NCI-H128 (cell line): Measurements from ENCODE around the gene FAHD1.
"Not testable (repeated sequence)": the region's sequence is repeated elsewhere in the genome, so short reads cannot be mapped to it uniquely, and the experiment has no call there.

Source experiments
- DNase-seq: peaks from one replicate; lab custom pipeline; 2025; ENCODE audit not compliant: unreplicated experiment; lab: John Stamatoyannopoulos, UW

FAHD1 gene

DNA sequence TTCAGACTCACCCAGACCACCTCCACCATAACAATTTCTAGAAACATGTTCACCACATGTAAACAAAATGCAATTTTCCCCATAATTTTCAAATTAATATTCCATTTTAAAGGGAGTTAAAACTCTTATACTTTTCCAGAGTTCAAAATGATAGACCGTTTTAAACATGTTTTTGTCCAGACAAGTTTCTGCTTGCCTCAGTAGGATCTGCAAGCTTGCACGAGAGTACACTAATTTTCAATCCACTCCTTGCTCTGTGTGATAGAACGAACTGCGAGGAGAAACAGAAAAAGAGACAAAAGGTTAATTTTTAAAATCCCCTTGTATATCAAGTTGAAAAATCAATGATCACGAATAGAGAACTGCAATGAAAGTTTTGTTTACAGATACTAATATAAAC lies 7.1 kb downstream of the FAHD1 start:
- DNase-seq: no peak

DNA sequence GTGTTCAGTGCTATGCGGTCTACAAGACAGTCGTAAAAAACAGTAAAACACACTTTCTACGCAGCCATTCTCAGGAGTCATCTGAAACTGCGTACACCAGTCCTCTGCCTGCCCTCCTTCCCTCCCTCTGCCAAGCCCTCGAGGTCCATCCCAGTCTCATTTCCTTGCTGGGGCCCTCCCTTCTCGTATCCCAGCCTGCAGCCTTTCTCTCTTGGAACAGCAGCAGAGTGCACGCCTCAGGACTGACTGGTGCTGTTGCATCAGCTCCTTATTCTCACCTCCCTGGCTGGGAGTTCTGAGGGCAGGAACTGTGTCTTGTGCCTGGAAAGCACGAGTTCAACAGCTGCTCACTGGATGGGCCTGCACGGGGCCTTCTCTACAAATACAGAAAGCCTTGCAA lies 12.5 kb downstream of the FAHD1 start:
- DNase-seq: no peak

DNA sequence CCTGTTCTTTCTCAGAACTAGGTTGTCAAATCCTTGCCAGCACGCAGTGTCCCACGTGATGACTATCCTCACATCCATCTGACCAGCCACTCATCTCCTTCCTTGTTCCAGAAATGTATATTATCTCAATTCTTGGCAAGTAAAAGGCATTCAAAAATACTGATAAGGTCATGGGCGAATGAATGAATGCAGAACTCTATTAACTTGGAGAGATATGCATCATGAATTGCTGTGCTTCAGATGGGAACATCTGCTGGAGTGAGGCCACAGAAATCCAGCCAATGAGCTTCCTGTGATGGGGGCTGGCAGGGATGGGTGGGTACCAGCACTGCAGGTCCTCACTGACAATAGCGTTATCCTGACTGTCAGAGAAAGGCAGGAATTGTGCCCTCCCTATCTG lies 19.0 kb downstream of the FAHD1 start:
- no peak for DNase-seq

DNA sequence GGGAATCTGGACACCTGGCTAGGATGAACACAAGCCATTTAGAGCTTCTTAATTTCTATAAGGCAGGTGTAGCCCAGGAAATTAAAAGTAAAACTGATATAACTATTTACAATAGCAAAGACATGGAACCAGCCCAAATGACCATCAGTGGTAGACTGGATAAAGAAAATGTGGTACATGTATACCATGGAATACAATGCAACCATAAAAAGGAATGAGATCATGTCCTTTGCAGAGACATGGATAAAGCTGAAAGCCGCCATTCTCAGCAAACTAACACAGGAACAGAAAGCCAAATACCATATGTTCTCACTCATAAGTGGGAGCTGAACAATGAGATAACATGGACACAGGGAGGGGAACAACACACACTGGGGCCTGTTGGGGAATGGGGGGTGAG lies 19.4 kb downstream of the FAHD1 start:
- no peak for DNase-seq

DNA sequence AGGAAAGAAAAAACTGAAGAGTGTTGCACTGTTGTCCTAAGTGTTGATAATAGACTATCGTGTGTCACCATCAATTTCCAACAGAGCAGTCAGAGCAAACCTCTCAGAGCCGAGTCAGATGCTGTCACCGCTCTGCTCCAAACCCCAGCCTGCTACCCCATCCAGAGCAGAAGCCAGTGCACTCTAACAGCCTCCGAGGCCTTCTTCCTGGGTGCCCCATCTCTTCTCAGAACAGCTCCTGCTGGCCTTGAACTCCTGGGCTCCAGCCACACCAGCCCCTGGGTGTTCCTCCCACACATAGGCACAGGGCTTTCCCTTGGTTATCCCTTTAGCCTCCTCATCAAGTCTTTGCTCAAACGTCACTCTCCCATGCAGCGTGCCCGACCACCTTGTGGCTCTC lies 24.0 kb downstream of the FAHD1 start:
- DNase-seq: no peak

DNA sequence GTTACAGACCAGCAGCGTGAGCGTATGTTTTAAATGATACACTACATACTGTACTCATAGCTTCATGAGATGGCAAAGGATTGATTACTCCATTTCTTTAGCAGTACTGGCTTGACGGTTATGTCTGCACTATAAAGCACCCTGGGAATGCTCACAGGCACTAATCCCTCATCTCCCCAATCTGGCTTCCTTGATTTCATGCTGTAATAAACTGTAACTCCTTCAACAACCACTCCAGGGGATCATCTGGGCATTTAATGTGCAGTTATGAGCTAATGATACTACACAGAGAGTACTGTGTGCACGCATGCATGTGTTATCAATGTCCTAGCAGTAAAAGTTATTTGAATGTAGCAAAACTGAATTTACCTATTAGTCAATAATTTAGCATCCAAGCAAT lies 24.8 kb downstream of the FAHD1 start:
- no peak for DNase-seq

DNA sequence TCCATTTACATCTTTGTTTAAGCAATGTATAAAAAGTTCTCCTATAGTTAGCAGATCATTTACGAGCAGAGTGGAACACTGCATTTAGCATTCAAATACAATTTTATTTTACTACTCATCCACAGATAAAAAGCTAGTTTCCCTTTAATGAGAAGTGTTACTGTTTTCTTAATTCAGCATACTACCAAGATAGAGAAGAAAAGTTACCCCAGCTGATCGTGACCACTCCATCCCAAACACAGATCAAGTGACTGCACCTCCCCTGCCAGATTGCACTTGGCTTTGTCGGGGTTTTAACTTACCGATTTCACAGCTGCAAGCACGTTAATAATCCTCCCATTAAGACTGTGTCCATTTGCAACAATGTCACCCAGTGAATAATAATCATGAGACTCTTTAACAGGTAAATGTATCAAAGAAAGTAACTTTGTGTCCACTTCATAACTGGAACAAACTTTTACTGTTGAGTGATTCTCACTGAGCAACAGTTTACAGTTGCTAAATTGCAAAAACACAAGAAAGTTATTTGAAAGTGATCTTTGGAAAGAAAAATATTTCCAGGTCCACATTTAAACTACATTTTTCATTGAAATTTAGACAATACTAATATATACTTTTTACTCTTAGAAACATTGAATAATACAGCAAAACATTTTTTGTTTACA lies 30.6 kb downstream of the FAHD1 start:
- DNase-seq: no peak

DNA sequence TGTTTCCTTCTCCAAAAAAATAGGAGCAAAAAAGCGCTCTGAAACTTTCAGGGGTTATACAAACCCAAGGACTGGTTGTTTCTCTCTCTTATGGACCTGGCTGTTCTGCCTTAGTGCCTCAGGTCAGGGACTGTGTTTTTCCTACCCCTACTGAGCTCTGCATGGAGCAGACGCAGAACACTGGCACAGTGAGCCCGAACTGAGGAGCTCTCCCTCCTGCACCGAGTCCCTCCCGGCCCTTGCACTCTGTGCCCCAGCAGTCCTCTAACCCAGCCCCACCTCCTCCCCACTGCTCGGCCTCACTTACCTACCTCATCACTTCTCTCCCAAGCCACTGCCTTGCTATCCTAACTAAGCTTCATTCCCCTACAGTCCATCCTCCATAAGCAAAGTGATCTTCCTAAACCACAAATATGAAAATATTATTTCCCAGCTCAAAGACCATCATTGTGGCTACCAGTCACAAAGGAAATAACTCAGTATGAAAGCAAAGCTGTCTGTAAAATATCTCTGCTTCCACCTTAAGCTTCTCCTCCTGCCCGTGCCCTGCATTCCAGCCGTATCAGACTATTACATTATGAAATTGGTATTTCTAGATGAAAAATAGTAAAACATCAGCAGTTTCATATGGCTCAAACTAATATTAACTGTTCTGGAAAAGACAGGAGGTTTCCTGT lies 31.3 kb downstream of the FAHD1 start:
- no peak for DNase-seq

DNA sequence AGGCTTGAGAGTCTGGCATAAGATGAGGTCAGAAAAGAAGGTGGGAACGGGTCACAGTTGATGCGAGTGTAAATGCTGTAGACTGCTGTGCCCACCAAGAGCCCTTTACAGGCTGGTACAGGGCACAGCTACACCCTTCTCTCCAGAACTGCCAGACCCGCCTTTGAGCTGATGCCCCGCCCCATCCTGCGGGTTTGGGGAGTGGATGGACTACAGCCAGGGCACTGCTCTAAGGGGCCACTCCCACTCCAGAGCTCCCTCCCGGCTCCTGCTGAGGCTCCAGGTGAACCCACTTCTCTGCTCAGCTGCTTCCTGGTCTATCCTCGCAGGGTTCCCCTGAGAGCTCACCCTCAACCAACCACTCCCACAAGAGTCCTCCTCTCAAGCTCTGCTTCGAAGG lies 32.6 kb downstream of the FAHD1 start:
- no peak for DNase-seq

DNA sequence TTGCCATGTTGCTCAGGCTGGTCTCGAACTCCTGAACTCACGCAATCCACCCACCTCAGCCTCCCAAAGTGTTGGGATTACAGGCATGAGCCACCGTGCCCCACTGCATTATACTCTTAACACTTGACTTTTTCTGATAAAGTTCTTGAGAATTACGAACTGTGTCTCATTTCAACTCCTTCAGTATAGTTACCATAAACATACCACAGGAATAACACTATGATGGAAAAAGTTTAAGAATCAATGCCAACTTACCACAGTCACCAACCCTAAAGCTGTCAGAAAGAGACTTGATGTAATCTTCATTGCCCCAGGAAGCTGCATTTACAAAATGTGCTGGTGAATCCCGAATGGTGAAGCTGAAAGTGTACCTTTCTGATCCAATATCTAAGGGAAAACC lies 34.7 kb downstream of the FAHD1 start:
- no peak for DNase-seq

DNA sequence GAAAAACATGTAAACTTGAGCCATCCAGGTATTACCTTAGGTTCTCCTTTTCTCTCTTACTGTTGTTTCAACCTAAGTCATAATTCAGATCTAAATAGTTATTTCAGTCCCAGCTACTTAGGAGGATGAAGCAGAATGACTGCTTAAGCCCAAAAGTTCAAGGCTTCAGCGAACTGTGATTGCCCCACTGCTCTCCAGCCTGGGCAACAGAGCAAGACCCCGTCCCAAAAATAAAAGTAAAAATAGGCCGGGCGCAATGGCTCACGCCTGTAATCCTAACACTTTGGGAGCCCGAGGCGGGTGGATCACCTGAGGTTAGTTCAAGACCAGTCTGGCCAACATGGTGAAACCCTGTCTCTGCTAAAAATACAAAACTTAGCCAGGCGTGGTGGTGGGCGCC lies 35.4 kb downstream of the FAHD1 start:
- no peak for DNase-seq

DNA sequence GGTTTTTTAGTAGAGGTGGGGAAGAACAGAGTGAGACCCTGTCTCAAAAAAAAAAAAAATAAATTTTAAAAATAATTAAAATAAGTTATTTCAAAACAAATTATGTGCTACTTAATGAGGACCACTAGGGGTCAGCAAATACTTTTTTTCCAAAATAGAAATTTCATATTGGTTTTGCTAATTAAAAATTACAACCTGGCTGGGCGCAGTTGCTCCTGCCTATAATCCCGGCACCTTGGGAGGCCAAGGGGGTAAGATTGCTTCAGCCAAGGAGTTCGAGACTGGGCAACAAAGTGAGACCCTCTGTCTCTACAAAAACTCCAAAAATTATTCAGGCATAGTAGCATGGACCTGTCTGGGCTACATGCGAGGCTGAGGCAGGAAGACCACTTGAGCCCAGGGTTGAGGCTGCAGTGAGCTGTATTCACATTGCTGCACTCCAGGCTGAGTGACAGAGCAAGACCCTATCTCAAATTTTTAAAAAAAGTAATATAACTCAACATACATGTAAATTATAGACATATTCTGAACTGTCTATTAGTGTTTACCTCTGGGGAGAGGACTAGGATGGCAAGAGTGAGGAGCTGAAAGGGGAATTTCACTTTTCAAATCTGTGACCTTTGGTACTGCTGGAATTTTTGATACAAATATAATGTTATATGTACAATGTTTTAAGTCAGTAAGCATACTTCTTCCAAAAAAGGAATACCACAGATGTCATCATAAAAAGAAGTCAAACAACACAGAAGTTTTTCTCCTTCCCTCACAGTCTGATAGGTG lies 36.9 kb downstream of the FAHD1 start:
- no peak for DNase-seq

DNA sequence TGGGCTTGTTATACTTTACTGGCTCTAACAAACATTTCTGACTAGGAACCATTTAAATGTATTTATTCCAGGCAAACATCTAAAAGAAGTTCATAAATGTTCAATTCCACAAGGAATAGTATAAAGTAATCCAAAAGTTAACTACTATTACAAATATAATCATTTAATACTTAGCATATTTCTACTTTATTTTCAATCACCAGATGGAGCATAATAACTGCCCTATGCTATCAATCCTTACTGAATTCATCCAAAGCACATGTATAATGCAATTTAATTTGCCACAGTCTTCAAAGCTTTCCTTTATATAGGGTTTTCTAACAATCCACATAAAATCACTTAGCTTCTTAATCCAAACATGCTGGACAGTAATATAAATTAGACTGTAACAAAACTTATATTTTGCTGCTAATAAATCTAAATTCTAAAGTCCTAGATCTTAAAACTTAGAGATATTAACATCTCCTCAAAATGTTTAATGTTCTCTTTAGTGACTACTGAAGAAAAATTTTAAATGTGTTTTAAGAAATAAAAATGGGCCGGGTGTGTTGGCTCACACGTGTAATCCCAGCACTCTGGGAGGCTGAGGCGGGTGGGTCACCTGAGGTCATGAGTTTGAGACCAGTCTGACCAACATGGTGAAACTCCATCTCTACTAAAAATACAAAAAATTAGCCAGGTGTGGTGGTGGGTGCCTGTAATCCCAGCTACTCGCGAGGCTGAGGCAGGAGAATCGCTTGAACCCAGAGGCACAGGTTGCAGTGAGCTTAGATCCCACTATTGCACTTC lies 39.1 kb downstream of the FAHD1 start:
- no peak for DNase-seq

DNA sequence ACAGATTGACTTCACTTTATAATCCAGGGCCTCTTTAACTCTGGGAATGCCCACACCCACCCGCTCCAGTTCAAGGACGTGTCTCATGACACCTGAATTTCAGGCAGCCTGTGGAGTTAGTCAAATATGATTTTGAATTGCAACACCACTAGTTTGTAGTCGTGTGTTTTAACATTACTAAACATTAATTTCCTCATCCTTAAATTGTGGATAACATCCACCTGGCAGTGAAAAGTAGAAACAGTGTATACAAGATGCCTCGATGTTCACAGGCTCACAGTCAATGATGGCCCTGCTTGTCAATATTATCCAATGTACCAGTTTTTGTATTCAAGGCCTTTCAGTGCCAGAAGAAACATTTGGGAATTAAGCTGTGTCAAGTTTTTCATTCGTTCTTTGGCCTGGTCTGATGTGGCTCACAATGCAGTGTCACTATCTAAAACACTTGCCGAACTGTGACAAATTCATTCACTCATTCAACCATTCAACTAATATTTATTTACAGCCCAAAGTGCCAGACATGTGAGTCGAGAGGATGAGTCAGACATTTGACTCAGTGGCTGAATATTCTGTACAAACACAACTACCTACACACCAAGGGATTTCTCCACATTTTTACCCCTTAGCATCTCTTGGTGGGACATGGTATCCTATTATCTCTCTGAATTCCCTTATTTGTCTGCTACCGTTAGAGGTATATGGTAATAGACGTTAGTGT lies 43.5 kb downstream of the FAHD1 start:
- DNase-seq: no peak

DNA sequence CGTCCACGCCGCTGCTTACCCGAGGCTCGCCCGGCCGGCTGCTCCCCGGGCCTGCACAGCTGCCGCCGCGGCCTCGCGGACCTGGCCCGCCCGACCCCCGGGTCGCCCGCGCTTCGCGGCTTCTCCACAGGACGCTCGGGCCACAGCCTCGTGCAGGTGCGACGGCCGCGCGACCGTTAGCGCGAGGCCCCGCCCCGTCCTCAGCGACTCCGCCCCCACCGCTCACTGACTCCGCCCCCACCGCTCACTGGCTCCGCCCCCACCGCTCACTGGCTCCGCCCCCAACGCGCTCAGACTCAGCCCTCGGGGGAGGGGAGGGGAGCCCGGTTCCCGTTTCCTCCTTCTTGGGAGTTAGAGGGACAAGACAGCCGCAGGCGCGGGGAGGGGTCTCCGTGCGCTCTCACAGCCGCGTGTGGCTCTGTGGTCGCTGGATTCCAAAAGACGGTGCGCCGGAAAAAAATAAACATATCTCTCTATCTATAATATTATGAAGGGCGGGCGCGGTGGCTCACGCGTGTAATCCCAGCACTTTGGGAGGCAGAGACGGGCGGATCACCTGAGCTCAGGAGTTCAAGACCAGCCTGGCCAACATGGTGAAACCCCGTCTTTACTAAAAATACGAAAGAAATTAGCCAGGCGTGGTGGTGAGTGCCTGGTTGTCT lies 45.1 kb downstream of the FAHD1 start, which contains the start of gene MEIOB:
Gene MEIOB (minus strand): TSS at position 191 of the 662 bp plus-strand sequence. CDS start 3,989 bp downstream, outside the sequence.
- no peak for DNase-seq

DNA sequence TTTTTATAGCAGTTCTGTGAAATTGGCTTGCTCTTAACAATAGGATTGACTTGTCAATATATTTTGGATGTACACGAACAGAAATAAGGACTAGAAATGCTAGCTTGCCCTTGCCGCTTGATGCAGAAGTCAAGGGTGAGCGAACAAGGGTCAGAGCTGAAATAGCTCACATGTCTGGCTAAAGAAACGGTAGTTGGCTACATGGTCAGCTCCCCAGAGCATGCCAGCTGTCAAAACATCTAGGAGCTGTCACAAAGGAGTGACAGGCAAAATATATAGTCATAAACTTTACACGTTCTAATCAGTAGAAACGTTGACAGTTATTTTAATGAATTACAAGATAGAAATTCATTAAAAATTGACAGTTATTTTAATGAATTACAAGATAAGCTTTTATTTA lies 47.8 kb downstream of the FAHD1 start:
- DNase-seq: no peak

DNA sequence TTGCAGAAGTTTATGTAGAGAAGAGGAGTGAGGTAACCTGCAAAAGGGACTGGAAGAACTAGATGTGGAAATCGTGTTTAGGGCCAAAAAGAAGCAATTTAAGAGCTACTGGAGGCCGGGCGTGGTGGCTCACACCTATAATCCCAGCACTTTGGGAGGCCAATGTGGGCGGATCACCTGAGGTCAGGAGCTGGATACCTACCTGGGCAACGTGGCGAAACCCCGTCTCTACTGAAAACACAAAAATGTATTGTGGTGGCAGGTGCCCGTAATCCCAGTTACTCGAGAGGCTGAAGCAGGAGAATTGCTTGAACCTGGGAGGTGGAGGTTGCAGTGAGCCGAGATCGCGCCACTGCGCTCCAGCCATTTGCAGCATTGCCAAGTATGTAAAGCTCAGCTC lies 49.1 kb downstream of the FAHD1 start:
- not testable (repeated sequence) for DNase-seq

DNA sequence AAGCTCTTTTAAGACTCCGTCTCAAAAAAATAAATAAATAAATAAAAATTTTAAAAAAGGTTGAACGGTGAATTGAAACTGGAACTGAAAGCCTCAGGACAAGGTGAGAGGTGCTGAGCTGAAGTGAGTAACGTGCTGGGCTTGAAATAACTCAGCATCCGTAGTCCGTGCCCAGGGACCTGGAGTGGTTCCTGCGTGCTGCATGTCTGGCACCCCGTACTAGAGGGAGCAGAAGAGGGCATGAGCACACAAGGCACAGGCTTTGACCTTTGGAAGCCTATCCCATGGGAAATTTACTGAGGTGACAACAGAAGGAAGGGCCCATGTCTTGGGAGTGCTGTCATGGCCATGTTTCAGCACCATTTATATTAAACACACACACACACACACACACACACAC lies 49.5 kb downstream of the FAHD1 start:
- no peak for DNase-seq

DNA sequence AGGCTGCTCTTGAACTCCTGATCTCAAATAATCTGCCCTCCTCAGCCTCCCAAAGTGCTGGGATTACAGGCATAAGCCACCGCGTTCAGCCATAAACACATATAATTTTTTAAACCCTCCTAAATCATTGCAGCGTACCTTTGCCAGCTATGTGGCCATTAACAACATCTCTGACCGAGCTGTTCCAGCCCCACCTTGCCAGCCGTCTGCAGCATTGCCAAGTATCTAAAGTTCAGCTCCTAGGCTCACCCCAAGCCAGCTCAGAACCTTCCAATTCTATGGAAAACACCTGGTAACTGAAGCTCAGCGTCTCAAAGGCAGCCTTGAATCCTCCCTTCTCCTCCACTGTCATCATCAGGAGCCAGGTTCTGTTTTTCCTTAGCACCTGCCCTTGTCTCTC lies 50.1 kb downstream of the FAHD1 start:
- no peak for DNase-seq

DNA sequence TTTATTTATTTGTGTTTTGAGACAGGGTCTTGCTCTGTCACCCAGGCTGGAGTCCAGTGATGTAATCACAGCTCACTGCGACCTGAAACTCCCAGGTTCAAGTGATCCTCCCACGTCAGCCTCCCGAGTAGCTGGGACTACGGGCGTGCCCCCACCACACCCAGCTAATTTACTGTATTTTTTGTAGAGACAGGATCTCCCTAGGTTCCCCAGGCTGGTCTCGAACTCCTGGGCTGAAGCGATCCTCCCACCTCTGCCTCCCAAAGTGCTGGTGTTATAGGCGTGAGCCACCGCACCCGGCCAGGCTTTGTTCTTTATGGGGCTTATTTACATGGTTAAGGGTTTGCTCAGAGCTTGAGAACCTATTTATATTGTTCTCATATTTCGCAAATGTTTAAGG lies 50.8 kb downstream of the FAHD1 start:
- no peak for DNase-seq
